HCT116 (cell line): Measurements from ENCODE around the gene SETD6. TPM values are rescaled to one million over a fixed set of nuclear protein-coding genes. Genes with fewer than 3 reads are reported as not detected.

Experiments
- ATAC-seq: fragments of 200-7000 bp; cut with Tn5 transposase; 2 replicates; pipeline ENCODE4 v1.9.1; 2020; ENCODE audit warnings: mild to moderate bottlenecking, moderate library complexity
- BruUV-seq: library from RNA; stranded (reverse); fragments of 400-500 nt; replicated peaks from 2 replicates; lab custom pipeline; 2021; lab: Mats Ljungman, UMichigan
- CTCF ChIA-PET: fragments of 300-600 bp; sonication (Branson Sonifier 250); formaldehyde crosslinking; loops from one replicate; lab custom pipeline; 2021; ENCODE audit warnings: antibody characterized with exemption; lab: Charles Lee
- POLR2A ChIA-PET: fragments of 300-600, 350-600 bp; sonication (Branson Sonifier 250); formaldehyde crosslinking; loops from one replicate; lab custom pipeline; 2021; ENCODE audit warnings: antibody characterized with exemption; lab: Charles Lee
- RAD21 ChIA-PET, 2 experiments: fragments of 300-600 bp; sonication (Branson Sonifier 250); formaldehyde crosslinking; loops; one replicate each; lab custom pipeline; 2023; ENCODE audit warnings: low total read pairs in 2 of 2; ENCODE audit not compliant: uncharacterized antibody in 2 of 2, unreplicated experiment in 2 of 2, low non-redundant PET in 1 of 2; lab: Charles Lee
- DNase-seq: peaks from one replicate; pipeline ENCODE4 v3.0.0-alpha.2; 2010; ENCODE audit warnings: low read depth, low spot score
- H2AFZ ChIP-seq: fragments of 200-600 bp; shearing (Covaris generic), sonication (generic); 2 replicates; pipeline ENCODE4 v1.6.1; 2017; ENCODE audit warnings: low read depth, mixed run types, mixed read lengths, antibody characterized with exemption, low read length; ENCODE audit not compliant: poor library complexity, severe bottlenecking
- H3K27ac ChIP-seq: 2 replicates; pipeline ENCODE4 v1.5.1; 2012; ENCODE audit warnings: low read depth, low read length
- H3K27me3 ChIP-seq: fragments of 200-600 bp; sonication (generic); 2 replicates; pipeline ENCODE4 v1.6.1; 2016; ENCODE audit warnings: mixed run types, low read length, mixed read lengths; ENCODE audit not compliant: insufficient read depth
- H3K36me3 ChIP-seq, 2 experiments: fragments of 200-500 bp in 1 of 2; fragments of 200-600 bp in 1 of 2; sonication (Bioruptor generic) in 1 of 2; sonication (generic) in 1 of 2; 2 replicates each; pipeline versions ENCODE4 v1.5.1 to v1.6.1; 2014 to 2016; ENCODE audit warnings: low read length in 2 of 2, inconsistent platforms in 1 of 2, mixed read lengths in 1 of 2, mixed run types in 1 of 2; ENCODE audit not compliant: insufficient read depth in 2 of 2, control insufficient read depth in 1 of 2
- H3K4me1 ChIP-seq, 2 experiments: fragments of 200-600 bp in 1 of 2; sonication (generic) in 1 of 2; 2 replicates each; pipeline versions ENCODE4 v1.5.1 to v1.6.1; 2012 to 2017; ENCODE audit warnings: low read length in 2 of 2, inconsistent platforms in 1 of 2, mild to moderate bottlenecking in 1 of 2, mixed read lengths in 1 of 2, mixed run types in 1 of 2, moderate library complexity in 1 of 2; ENCODE audit not compliant: insufficient read depth in 2 of 2, control insufficient read depth in 1 of 2
- H3K4me2 ChIP-seq: fragments of 200-600 bp; sonication (generic); 2 replicates; pipeline ENCODE4 v1.6.1; 2017; ENCODE audit warnings: mixed run types, low read length, mixed read lengths
- H3K4me3 ChIP-seq, 2 experiments: fragments of 200-600 bp in 1 of 2; sonication (generic) in 1 of 2; replicated peaks in 1 of 2; 2 replicates each; pipeline ENCODE4 v1.5.1; 2011 to 2016; ENCODE audit warnings: low read length in 2 of 2, control low read depth in 1 of 2, low read depth in 1 of 2, mild to moderate bottlenecking in 1 of 2, mixed read lengths in 1 of 2, mixed run types in 1 of 2
- H3K79me2 ChIP-seq: fragments of 200-600 bp; sonication (generic); 2 replicates; pipeline ENCODE4 v1.6.1; 2017; ENCODE audit warnings: mild to moderate bottlenecking, mixed run types, low read length, moderate library complexity, mixed read lengths; ENCODE audit not compliant: insufficient read depth
- H3K9ac ChIP-seq: fragments of 200-600 bp; sonication (generic); 2 replicates; pipeline ENCODE4 v1.6.1; 2016; ENCODE audit warnings: low read length, mixed read lengths
- H3K9me2 ChIP-seq: fragments of 200-600 bp; sonication (generic), shearing (Covaris generic); 2 replicates; pipeline ENCODE4 v1.6.1; 2017; ENCODE audit warnings: mixed run types, mild to moderate bottlenecking, moderate library complexity; ENCODE audit not compliant: insufficient read depth
- H3K9me3 ChIP-seq, 2 experiments: fragments of 200-500 bp in 1 of 2; fragments of 200-600 bp in 1 of 2; sonication (Bioruptor generic) in 1 of 2; sonication (generic) in 1 of 2; 2 replicates each; pipeline ENCODE4 v1.6.1; 2014 to 2017; ENCODE audit warnings: low read length in 2 of 2, mixed read lengths in 2 of 2, inconsistent platforms in 1 of 2, low read depth in 1 of 2, mild to moderate bottlenecking in 1 of 2, mixed run types in 1 of 2, moderate library complexity in 1 of 2; ENCODE audit not compliant: control insufficient read depth in 1 of 2, insufficient read depth in 1 of 2
- H4K20me1 ChIP-seq: fragments of 200-600 bp; sonication (generic), shearing (Covaris generic); 2 replicates; pipeline ENCODE4 v1.6.1; 2017; ENCODE audit warnings: mixed run types, mild to moderate bottlenecking, moderate library complexity; ENCODE audit not compliant: insufficient read depth
- CEBPB ChIP-seq: IDR thresholded peaks from 2 replicates; pipeline ENCODE4 v1.6.1; 2012; ENCODE audit warnings: low read depth
- EGR1 ChIP-seq: IDR thresholded peaks from 2 replicates; pipeline ENCODE4 v1.6.1; 2012; ENCODE audit warnings: low read depth
- ELF1 ChIP-seq: IDR thresholded peaks from 2 replicates; pipeline ENCODE4 v1.6.1; 2012; ENCODE audit warnings: low read depth, borderline replicate concordance
- JUND ChIP-seq: IDR thresholded peaks from 2 replicates; pipeline ENCODE4 v1.6.1; 2012
- MAX ChIP-seq: IDR thresholded peaks from 2 replicates; pipeline ENCODE4 v1.6.1; 2012
- RAD21 ChIP-seq: IDR thresholded peaks from 2 replicates; pipeline ENCODE4 v1.6.1; 2012; ENCODE audit warnings: low read depth, mild to moderate bottlenecking
- REST ChIP-seq: IDR thresholded peaks from 2 replicates; pipeline ENCODE4 v1.6.1; 2012; ENCODE audit warnings: low read depth
- SRF ChIP-seq: IDR thresholded peaks from 2 replicates; pipeline ENCODE4 v1.6.1; 2012; ENCODE audit warnings: low read depth
- TCF7L2 ChIP-seq: IDR thresholded peaks from 2 replicates; pipeline ENCODE4 v1.7.0; 2011; ENCODE audit warnings: borderline replicate concordance, inconsistent platforms; ENCODE audit not compliant: insufficient read depth, insufficient read length; ENCODE audit errors: extremely low read depth
- YY1 ChIP-seq: IDR thresholded peaks from 2 replicates; pipeline ENCODE4 v1.6.1; 2011; ENCODE audit warnings: low read length, low read depth, moderate library complexity, mild to moderate bottlenecking; ENCODE audit not compliant: insufficient replicate concordance; ENCODE audit errors: extremely low read depth
- ZBTB33 ChIP-seq: IDR thresholded peaks from 2 replicates; pipeline ENCODE4 v1.6.1; 2011; ENCODE audit warnings: mild to moderate bottlenecking, low read length, moderate library complexity; ENCODE audit not compliant: insufficient replicate concordance; ENCODE audit errors: extremely low read depth
- ZFX ChIP-seq: fragments of 450-650 bp; IDR thresholded peaks from 2 replicates; pipeline ENCODE4 v1.6.1; 2017
- ZNF274 ChIP-seq: fragments of 200-500 bp; sonication (Bioruptor generic); IDR thresholded peaks from 2 replicates; pipeline ENCODE4 v1.6.1; 2014; ENCODE audit warnings: mild to moderate bottlenecking, low read depth, low read length, inconsistent platforms
- intact Hi-C: fragments of 100-400 bp; cut with micrococcal nuclease; formaldehyde crosslinking; loops from 2 replicates; pipeline ENCODE4 v1.10.0; 2022
- total RNA-seq: library from RNA; stranded (reverse); gene quantifications from one replicate; pipeline ENCODE4 v1.2.1, GENCODE V29; 2021; ENCODE audit not compliant: unreplicated experiment

Gene SETD6
- total RNA-seq, 1 experiment from 2014 or later = 26.6 TPM

- TF ChIP-seq ZNF274 = no peak
These were observed 21.0 kb downstream of the SETD6 start (continued) for GRCh38 chr16:58536278-58536677.

- Histone ChIP-seq H3K27me3 (no peaks in the 10 kb centered on the region), H3K9me3 (no peaks in the 10 kb centered on the region), H3K9me2 (no peaks in the 10 kb centered on the region), H3K4me2 (no peak overlapping the region), H3K36me3 (peaks cover 79 to 84% of the 10 kb centered on the region in 2 experiments), H3K9ac (no peak overlapping the region), H3K79me2 (peaks cover 19% of the 10 kb centered on the region), H4K20me1 (no peaks in the 10 kb centered on the region), H3K4me1 (no peaks in the 10 kb centered on the region), H2AFZ (no peak overlapping the region), H3K27ac (no peak overlapping the region), H3K4me3 (no peak overlapping the region)
- no TSS peak for BruUV-seq
- intact Hi-C loops = no loop called here
- RAD21 ChIA-PET = no interaction called here
- ATAC-seq = no peak
- DNase-seq = no peak
- CTCF ChIA-PET = no interaction called here
- POLR2A ChIA-PET = no interaction called here
- no peak for TF ChIP-seq EGR1
- no peak for TF ChIP-seq ELF1
- TF ChIP-seq CEBPB = no peak
- no peak for TF ChIP-seq ZNF274
- no peak for TF ChIP-seq JUND
- TF ChIP-seq RAD21 = no peak
- no peak for TF ChIP-seq YY1
These were observed 22.0 kb downstream of the SETD6 start for GRCh38 chr16:58537124-58537906.

GRCh38 chr16:58541711-58542110 lies 26.4 kb downstream of the SETD6 start:
- Histone ChIP-seq H3K9ac (no peak overlapping the region), H3K79me2 (peaks cover 13% of the 10 kb centered on the region; the same call in 1 of the 2 replicates), H3K9me2 (no peaks in the 10 kb centered on the region), H3K4me2 (no peak overlapping the region), H3K27ac (no peak overlapping the region), H4K20me1 (no peaks in the 10 kb centered on the region; the same call in 1 of the 2 replicates), H3K4me3 (no peak overlapping the region), H3K36me3 (peaks cover 84 to 91% of the 10 kb centered on the region in 2 experiments), H2AFZ (no peak overlapping the region), H3K9me3 (no peaks in the 10 kb centered on the region), H3K27me3 (no peaks in the 10 kb centered on the region), H3K4me1 (no peaks in the 10 kb centered on the region)
- POLR2A ChIA-PET = no interaction called here
- no peak for ATAC-seq
- CTCF ChIA-PET = no interaction called here
- intact Hi-C loops = loop anchor here (5.0 kb wide), 1 partner anchor 36 kb away; no protein-coding TSS in a partner anchor
- no TSS peak for BruUV-seq
- RAD21 ChIA-PET = no interaction called here
- no peak for DNase-seq
- TF ChIP-seq MAX (no peak), ZFX (no peak), SRF (no peak), TCF7L2 (no peak), ZBTB33 (no peak), REST (no peak)
